ENCODE results near the gene DAPK1.
"Not testable (repeated sequence)": the region's sequence is repeated elsewhere in the genome, so short reads cannot be mapped to it uniquely, and the experiment has no call there.

DNA sequence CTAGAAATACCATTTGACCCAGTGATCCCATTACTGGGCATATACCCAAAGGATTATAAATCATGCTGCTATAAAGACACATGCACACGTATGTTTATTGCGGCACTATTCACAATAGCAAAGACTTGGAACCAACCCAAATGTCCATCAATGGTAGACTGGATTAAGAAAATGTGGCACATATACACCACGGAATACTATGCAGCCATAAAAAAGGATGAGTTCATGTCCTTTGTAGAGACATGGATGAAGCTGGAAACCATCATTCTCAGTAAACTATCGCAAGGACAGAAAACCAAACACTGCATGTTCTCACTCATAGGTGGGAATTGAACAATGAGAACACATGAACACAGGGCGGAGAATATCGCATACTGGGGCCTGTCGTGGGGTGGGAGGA is 246.6 kb downstream of the DAPK1 start:
- not testable (repeated sequence) for TF ChIP-seq CTCF (IDR thresholded peaks at IDR 0.05; ENCODE audit: insufficient read depth, low read depth, low read length); EZH2 (IDR thresholded peaks at IDR 0.05; ENCODE audit: insufficient read depth, low read length)
